Measurements from ENCODE around the gene NHEJ1.

- TF ChIP-seq PTBP1 (IDR thresholded peaks at IDR 0.05; ENCODE audit: low read depth, low read length): no peak
- no peak for TF ChIP-seq ZFP36 (IDR thresholded peaks at IDR 0.05; ENCODE audit: low read depth, low read length, partially characterized antibody)
- TF ChIP-seq TCF7L2 (IDR thresholded peaks at IDR 0.05; ENCODE audit: low read depth, low read length): no peak
- no peak for TF ChIP-seq GTF2B (IDR thresholded peaks at IDR 0.05; ENCODE audit: extremely low read depth, insufficient read length)
- no peak for TF ChIP-seq SPI1 (IDR thresholded peaks at IDR 0.05; ENCODE audit: borderline replicate concordance, low read depth, low read length)
- no peak for TF ChIP-seq CTCF (IDR thresholded peaks at IDR 0.05 in 2 of 3, conservative IDR thresholded peaks at IDR 0.05 in 1 of 3; ENCODE audit: insufficient read depth in 2 of 3, low read depth in 1 of 3, low read length in 3 of 3)
- no peak for TF ChIP-seq NR3C1 (CRISPR knock-in tag; IDR thresholded peaks at IDR 0.05)
Measured at GRCh38 chr2:219072741-219073250, 87.8 kb downstream of the NHEJ1 start.

Measured in K562 (cell line).